GM18505 (cell line): ENCODE data around the gene CDR2L.

Experiments used
- ATAC-seq: cut with Tn5 transposase; IDR thresholded peaks from one replicate; pipeline ENCODE4 v1.9.1; 2021; ENCODE audit not compliant: unreplicated experiment
- POLR2A ChIP-seq: IDR thresholded peaks from 4 replicates; pipeline ENCODE4 v1.6.1; 2011; ENCODE audit warnings: borderline replicate concordance; ENCODE audit not compliant: insufficient read depth, insufficient read length; ENCODE audit errors: extremely low read depth

CDR2L gene

GRCh38 chr17:74987418-74987908 lies at the start of gene CDR2L:
TSS of gene CDR2L (plus strand) at chr17:74987632. CDS start at chr17:74988044, 412 bp downstream.
- ATAC-seq = peak; percentile 91
- TF ChIP-seq POLR2A = no peak

DNA sequence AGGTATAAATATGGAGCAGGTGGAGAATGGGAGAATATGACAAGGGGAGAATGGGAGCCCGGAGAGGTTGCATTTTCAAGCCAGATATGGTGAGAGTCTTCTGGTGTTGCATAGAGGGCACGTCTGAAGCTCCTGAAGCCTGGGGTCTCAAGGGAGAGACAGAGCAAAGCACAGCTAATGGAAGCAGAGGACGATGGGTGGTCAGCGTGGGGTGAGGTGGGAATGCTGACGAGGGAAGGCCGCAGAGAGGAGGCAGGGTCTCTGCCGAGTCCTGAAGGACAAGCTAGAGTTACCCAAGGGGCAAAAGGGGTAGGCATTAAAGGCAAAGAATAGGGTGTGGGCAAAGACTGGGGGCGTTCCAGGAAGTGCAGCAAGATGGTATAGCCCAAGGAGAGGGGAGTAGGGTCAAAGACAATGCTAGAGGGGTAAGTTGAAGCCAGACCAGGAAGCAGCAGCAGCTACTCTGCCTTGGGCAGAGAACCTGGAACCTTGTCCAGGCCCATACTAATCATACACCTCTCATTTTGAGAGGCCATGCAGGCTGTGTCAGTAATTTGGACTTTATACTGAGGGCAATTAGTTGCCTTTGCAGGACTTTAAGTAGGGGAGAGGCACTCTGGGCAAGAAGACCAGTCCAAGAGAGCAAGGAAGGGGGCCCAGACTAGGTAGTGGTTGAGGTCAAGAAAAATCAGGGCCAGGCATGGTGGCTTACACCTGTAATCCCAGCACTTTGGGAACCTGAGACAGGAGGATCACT lies 49.1 kb upstream of the CDR2L start:
- TF ChIP-seq POLR2A = no peak

DNA sequence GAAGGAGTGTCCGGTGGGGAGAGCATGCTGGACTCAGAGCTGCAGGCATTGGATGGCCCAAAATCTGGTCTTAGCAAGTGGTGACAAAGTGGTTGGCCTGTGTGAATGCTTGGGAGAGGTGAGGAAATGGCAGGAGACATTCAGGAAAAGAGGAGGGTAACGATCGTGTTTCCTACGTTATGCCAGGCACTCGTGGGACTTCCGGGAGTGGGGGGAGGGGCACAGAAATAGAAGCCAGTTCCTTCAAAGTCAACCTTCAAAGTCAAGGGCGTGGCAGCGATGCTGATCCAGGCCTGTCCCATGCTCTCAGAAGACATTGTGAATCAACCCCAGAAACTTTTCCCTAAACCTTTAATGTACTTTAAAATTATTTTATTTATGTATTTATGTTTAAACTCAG lies 47.9 kb upstream of the CDR2L start:
- TF ChIP-seq POLR2A = no peak
- ATAC-seq = no peak

More for the DNA sequence above, 49.1 kb upstream of the CDR2L start:
- no peak for ATAC-seq

DNA sequence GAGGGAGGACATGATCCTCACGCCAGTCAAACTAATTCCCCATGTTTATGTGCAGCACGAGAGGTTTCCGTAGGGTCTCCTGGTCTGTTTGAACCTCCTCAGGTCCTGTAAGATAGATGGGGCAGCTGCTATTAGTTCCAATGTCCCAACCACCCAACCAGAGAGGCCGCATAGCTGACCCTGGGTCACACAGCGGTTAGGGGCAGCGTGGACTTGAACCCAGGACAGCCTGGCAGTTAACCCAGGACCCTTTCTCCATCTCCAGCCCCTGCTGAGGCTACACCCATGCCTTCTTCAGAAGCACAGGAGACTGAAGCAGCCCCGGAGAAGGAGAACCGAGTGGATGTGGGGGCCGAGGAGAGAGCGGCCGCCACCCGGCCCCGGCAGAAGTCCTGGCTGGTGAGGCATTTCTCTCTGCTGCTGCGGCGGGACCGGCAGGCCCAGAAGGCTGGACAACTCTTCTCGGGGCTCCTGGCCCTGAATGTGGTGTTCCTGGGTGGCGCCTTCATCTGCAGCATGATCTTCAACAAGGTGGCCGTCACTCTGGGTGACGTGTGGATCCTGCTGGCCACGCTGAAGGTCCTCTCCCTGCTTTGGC lies 46.2 kb upstream of the CDR2L start:
- ATAC-seq = no peak

DNA sequence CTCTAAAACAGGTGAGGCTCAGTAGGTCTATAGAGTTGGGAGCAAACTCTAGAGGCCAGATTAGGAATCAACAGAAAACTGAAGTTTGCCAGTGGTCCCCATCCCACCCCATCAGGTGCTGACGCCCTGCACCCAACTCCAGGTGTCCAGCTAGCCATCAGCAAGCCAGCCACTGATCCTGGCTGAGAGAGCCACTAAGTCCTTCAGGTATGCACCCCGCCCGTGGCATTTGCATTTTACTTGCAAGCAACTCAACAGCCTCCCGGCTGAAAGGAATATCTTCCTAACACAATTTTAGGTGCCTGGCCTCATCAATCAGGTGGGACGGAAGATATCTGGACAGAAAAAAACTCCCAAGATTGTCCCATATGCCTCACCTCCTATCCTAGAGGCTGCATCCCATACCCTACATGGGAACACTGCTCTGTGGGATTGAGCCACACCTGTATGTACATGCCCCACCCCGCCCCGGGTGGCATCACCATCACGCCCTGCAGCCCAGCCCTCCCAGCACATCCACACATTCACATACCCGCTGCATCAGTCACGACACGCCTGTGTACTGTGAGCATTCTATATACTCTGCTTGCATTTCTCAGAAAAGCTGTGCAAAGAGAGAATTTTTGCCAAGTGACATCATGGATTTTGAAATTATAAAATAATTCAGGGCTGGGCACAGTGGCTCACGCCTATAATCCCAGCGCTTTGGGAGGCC lies 43.5 kb upstream of the CDR2L start:
- no peak for TF ChIP-seq POLR2A
- ATAC-seq = no peak

More for the DNA sequence above, 46.2 kb upstream of the CDR2L start:
- TF ChIP-seq POLR2A = no peak

GRCh38 chr17:74945543-74945942 lies 41.9 kb upstream of the CDR2L start:
- no peak for ATAC-seq
- TF ChIP-seq POLR2A = no peak

- ATAC-seq = no peak
Observed at GRCh38 chr17:74946641-74947040, 40.8 kb upstream of the CDR2L start.

GRCh38 chr17:74947041-74947754 lies 40.2 kb upstream of the CDR2L start:
- ATAC-seq = no peak
- TF ChIP-seq POLR2A = no peak

More at GRCh38 chr17:74946641-74947040, 40.8 kb upstream of the CDR2L start:
- TF ChIP-seq POLR2A = no peak

- ATAC-seq = no peak
- TF ChIP-seq POLR2A = no peak
Observed at GRCh38 chr17:74949455-74950115, 37.8 kb upstream of the CDR2L start.

DNA sequence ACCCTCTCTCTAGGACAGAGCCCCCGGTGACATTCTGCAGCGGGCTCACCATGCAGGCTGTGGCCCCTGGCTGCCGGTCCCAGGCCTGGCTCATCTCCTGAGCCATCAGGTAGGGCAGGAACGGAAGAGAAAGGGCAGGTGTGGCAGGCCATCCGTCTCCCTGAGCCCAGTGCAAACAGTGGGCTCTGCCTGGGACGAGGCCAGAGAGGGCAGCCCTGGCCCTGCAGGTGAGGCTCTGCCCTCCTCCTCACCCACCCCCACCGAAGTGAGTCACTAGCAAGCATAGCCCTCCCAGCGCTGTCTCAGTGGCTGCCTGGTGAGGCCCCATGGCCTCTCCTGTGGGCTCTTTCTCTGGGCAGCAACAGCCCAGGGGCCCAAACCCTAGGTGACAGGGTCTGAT lies 37.2 kb upstream of the CDR2L start:
- ATAC-seq = no peak
- no peak for TF ChIP-seq POLR2A

GRCh38 chr17:74951065-74951464 lies 36.4 kb upstream of the CDR2L start:
- TF ChIP-seq POLR2A = no peak
- ATAC-seq = no peak

DNA sequence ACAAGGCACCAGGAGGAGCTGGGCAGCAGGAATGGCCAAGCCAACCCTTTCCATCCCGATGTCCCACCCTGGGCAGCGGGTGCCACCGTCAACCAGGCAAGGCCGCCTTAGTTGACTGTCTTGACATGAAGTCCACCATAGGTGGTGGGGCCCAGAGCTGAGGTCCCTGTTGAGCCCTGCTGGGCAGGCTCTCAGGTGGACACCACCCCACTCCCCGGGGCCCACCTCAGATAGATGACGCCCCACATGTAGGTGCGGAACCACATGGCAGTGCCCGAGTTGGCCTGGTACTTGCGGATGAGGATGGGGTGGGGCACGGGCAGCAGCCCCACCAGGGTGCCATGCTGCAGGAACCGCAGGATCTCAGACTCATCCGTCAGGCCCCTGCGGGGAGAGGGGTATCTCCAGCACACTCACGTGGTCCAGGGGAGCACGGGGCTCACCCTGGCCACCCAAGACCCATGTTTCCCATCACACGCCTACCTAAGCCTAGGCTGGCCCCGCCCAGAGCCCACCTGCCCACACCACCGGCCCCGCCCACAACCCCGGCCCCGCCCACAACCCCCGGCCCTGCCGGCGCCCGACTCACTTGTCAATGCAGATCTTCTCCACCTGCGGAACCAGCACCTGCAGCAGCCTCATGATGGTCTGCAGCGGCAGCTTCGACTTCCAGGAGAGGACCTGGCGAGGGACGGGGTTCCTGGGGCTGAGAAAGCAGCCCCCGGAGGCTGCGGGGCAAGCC lies 35.6 kb upstream of the CDR2L start:
- ATAC-seq = no peak
- TF ChIP-seq POLR2A = no peak
